Measurements from ENCODE around the gene SRSF2. TPM values are rescaled to one million over a fixed set of nuclear protein-coding genes. Genes with fewer than 3 reads are reported as not detected.
"Not testable (repeated sequence)": the region's sequence is repeated elsewhere in the genome, so short reads cannot be mapped to it uniquely, and the experiment has no call there.

Gene SRSF2
- total RNA-seq, 1 donor from 2014 or later = 275 TPM

GRCh38 chr17:76732734-76733617, 4.2 kb downstream of the SRSF2 start:
- TF ChIP-seq, protein P1, sequence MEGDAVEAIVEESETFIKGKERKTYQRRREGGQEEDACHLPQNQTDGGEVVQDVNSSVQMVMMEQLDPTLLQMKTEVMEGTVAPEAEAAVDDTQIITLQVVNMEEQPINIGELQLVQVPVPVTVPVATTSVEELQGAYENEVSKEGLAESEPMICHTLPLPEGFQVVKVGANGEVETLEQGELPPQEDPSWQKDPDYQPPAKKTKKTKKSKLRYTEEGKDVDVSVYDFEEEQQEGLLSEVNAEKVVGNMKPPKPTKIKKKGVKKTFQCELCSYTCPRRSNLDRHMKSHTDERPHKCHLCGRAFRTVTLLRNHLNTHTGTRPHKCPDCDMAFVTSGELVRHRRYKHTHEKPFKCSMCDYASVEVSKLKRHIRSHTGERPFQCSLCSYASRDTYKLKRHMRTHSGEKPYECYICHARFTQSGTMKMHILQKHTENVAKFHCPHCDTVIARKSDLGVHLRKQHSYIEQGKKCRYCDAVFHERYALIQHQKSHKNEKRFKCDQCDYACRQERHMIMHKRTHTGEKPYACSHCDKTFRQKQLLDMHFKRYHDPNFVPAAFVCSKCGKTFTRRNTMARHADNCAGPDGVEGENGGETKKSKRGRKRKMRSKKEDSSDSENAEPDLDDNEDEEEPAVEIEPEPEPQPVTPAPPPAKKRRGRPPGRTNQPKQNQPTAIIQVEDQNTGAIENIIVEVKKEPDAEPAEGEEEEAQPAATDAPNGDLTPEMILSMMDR (conservative IDR thresholded peaks at IDR 0.05; ENCODE audit: low read depth, low read length) = no peak
- DNase-seq (ENCODE audit: low read depth) = no peak
- no peak overlapping the region for H3K4me3 ChIP-seq (ENCODE audit: low read depth, low read length)

- not testable (repeated sequence) for H3K4me3 ChIP-seq (ENCODE audit: low read depth, low read length); DNase-seq (ENCODE audit: low read depth)
These were observed 5.1 kb downstream of the SRSF2 start for GRCh38 chr17:76731800-76732733.

GRCh38 chr17:76727745-76728456, 9.2 kb downstream of the SRSF2 start:
- peak overlapping the region; percentile 98 for H3K4me3 ChIP-seq (ENCODE audit: low read depth, low read length)
- TF ChIP-seq, protein P1 (conservative IDR thresholded peaks at IDR 0.05; ENCODE audit: low read depth, low read length) = no peak
- no peak for DNase-seq (ENCODE audit: low read depth)

DNA sequence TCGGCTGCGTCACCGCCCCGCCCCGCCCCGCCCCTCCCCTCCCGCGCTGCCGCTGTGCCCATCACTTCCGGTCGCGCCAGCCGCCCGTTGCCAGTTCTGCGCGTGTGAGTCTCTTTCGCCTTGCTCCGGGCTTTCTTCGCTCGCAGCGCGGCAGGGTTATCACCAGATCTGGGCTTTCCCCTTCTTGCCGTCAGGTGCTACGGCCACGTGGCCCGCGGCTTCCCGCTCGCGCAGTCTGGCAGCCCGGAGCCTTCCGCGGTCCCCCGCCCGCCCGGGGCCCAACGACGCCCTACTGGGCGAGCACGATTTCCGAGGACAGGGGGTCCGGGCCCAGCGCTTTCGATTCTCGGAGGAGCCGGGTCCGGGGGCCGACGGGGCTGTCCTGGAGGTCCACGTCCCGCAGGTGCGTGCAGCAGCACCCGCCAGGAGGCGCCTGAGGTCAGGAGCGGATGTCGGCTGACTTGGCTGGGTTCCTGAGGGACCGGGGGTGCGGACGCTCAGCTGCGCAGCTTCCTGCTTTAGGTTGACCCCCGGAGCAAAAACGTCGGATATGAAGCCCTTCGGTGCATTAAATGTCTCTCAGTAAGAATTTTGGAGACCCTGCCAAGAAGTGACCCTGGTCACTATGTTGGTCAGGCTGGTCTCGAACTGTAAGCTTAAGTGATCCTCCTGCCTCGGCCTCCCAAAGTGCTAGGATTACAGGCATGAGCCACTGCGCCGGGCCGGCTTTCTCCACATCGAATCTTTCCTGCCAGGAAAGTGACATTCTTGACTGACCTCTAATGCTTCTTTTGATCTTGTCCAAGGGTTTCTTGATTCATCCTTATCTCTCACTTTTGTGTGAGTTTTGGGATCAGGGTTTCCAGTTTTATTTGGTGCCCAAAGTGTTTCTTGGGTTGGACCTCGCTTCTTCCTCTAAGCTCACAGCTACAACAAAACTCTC, 10.1 kb downstream of the SRSF2 start, which contains the start of gene METTL23:
Gene METTL23, plus strand, starts transcription at position 64 of the 943 bp plus-strand sequence. CDS start 2,872 bp downstream, outside the sequence.
- H3K4me3 ChIP-seq (ENCODE audit: low read depth, low read length) = peak within 1 kb of the TSS; percentile 98
- TF ChIP-seq, protein P1 (conservative IDR thresholded peaks at IDR 0.05; ENCODE audit: low read depth, low read length) = peak; percentile 68
- no peak for DNase-seq (ENCODE audit: low read depth)

DNA sequence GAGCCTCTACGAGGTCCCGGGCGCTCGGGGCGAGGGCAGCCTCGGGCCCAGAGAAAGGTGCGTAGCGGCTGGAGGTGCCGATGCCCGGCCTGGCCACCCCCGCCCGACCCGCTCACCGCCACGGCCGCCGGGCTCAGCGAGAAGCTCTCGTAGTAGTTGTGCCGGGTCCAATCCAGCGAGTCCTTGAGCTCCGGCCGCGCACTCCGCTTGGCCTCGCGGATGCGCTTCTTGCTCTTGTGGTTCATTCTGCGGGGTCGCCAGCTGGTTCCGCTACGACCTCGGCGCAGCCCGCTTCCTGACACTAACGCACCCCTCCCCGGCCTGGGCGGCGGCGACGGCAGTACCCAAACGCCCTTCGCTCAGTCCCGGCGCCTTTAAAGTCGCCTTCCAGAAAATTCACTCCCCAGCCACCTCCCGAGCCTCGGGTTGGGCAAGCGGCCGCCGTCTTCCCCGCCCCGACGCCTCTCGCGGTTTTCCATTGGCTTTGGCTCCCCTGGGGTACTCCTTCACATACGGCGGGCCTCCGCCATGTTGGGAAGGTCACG, 10.8 kb downstream of the SRSF2 start, which contains the start of gene JMJD6:
Gene JMJD6, minus strand, starts transcription at position 376 of the 545 bp plus-strand sequence. Its CDS starts 131 bp downstream, at position 245.
- no peak for DNase-seq (ENCODE audit: low read depth)
- peak within 1 kb of the TSS; percentile 98 for H3K4me3 ChIP-seq (ENCODE audit: low read depth, low read length)
- TF ChIP-seq, protein P1 (conservative IDR thresholded peaks at IDR 0.05; ENCODE audit: low read depth, low read length) = no peak

DNA sequence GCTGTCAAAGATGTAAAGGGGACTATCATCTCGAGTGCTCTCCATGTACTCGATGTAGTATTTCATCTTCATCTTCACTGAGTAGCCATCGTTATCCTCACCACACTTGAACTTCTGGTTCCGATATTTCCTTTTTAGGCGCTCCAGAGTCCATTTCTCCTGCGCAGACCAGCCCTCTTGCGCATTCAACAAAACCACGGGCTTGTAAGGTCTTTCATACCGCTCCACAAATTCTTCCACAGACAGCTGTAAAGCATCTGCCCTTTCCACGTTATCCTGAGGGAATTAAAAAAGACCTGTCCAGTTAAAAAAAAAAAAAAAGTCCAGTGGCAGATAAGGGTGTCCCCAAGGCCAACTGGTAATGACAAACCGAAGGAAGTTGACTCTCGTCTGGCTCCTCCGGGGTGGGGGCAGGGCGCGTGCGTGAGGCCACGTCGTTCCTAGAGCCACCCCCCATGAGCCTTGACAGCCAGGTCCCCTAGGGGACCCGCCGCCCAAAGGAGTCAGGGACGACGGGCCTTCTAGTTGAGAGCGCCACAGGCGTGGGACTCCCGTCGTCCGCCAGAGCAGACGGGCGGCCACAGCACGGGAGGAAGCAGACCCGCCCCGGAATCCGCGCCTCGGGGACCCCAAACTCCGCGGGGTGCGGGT, 11.4 kb downstream of the SRSF2 start:
- no peak for DNase-seq (ENCODE audit: low read depth)
- TF ChIP-seq, protein P1 (conservative IDR thresholded peaks at IDR 0.05; ENCODE audit: low read depth, low read length) = no peak
- peak overlapping the region; percentile 98 for H3K4me3 ChIP-seq (ENCODE audit: low read depth, low read length)

Measured in epithelial cell of proximal tubule (primary cell).